GM19035 (cell line): ENCODE measurements around the gene NEK10.

ENCODE experiments used
- ATAC-seq: cut with Tn5 transposase; IDR thresholded peaks from one replicate; pipeline ENCODE4 v1.9.1; 2021; ENCODE audit not compliant: unreplicated experiment

The NEK10 gene

DNA sequence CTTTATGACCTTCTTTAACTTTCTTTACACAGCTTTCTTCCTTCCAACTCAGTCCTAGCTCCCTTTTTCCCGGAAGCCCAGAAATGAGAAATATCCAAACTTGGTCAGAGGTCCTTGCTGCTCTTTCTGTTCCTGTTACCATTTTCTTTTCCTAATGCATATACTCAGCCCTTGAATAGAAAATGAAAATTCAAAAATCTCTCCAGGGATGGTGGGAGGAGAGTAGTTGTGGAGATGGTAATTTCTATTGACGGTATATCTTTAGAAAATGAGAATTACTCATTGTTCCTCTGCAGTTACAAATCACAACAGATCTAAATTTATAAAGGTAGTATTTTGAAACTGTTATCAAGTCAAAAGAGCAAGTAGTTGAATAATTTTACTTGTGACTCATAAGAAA, 255.1 kb downstream of the NEK10 start:
- no peak for ATAC-seq

DNA sequence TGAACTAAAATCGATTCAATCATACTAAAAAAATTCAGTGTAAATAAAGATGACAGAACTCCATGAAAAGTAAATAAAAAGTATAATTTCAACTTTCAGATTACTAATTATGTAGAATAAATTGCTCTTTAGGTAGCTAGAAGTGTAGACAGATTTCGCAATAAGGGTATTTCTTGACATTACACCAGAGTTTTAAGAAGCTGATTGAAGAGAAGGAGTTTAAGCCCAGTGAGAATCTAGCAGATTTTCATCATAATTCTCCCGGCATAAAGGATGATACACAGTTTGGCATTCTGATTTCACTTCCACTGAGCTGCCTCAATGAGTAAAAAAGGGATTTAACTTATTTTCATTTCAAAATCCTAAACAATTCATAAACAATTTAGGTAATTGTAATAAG, 259.2 kb downstream of the NEK10 start:
- ATAC-seq, result no peak

DNA sequence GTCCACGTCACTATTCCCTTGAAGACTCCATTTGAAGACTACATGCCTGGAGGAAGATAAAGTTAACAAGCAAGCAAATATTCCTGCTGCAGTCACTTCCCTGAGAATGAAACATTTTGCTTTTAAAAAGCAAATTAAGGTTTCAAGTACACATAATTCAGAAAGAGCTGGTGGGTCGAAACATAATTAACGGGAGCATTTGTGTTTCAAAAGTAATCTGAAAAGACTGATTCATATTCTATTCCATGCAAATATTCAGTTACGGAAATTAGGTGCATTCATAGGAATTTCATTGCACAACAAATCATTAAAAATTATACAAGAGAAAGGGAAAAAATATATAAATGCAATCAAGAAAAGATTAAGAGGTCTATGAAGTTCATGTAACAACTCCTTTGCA, 260.9 kb downstream of the NEK10 start:
- no peak for ATAC-seq

DNA sequence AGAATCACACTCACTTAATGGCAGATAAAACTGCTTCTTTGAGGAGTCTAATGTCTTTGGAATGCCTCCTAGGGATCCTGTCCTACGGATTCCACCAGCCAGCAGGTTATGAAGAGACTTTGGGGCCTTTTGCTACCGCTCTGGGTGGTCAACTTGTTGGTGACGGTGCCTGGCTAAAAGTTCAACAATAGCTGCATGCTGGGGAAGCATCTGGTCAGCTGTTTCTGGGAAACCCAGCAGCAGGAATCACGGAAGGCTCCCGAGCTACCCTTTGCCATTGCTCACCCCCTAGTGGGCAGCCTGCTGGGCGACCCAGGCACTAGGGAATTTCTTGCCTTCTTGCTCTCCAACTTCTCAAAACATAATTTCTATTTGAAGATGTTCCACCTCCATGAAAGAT, 263.3 kb downstream of the NEK10 start:
- no peak for ATAC-seq

DNA sequence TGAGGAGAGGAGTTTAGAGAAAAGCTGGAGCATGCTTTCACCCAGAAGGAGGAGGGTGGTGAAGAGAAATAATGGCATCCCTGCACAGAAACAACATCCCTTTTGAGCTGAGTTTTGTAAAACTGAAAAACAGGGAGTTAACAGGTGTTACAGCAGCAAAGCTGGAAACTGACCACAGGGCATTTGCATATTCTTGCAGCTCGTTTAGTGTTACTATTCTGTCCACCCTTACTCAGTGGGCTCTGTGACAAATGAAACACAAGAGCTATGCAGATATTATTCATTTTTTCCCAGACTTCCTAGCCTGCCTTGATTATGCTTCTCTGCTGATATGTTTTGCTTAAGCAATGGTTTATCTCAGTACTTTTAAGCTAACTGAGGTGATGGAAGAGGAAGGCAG, 272.0 kb downstream of the NEK10 start:
- ATAC-seq, result no peak

DNA sequence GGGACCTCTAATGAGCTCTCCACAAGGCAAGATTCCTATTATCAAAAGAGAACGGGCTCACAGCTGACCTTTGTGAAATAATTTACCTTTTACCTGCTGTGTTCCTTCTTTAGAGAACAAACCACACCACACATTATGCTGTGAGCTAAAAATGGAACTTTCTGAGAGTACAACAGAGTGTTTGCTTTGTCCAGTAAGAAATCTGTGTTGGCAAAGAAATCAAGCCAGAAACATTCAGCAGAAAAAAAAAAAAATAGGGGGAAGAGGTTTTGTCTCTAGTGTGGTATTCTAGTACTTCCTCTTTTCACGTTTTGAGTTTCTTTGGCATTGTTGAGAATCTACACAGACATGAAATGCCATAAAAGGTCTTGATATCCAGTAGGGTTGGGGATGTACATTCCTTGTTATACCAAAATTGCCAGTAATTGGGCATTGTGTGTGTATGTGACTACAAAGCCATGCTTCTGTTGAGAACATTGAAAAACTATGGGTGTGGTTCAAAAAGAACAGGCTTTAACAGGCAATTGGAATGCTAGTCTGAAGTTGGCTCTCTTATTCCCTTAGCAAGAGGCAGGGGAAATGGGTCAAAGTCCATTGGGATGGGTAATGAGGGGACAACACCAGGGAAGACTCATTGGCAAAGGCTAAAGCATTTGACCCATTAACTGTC, 273.5 kb downstream of the NEK10 start:
- ATAC-seq, result no peak

DNA sequence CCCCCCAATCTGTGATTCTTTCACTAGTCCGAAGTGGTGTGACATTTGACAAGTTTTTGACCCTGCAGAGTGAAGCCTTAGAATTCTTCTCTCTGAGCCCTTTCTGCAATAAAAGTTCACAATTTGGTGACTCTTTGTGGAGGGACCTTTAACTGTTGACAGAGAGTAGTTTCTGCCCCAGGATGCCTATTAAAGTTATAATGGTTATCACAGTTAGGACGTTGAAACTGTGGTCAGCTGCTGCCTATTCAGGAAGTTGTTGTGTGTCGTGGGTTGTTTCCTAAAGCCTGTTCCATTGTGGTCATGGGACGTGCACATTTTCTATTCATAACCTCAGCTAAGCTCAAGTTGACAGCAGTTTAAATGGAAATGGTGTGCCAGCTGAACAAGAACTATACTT, 274.5 kb downstream of the NEK10 start:
- no peak for ATAC-seq

DNA sequence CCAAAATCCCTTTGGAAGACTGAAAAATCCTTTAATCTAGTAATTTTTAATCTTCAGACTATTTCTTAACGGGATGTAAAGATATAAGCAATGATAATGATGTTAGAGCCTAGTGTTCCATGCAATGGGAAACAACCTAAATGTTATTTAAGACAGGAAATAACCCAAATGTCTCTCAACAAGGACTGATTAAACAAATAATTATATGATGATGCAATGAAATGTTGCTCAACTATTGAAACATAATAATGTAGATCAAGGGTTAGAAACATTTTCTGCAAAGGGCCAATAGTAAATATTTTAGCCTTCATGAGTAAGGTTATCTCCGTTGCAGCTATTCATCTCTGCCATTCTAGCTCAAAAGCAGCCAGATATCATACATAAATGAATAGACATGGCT, 275.4 kb downstream of the NEK10 start:
- ATAC-seq, result no peak

DNA sequence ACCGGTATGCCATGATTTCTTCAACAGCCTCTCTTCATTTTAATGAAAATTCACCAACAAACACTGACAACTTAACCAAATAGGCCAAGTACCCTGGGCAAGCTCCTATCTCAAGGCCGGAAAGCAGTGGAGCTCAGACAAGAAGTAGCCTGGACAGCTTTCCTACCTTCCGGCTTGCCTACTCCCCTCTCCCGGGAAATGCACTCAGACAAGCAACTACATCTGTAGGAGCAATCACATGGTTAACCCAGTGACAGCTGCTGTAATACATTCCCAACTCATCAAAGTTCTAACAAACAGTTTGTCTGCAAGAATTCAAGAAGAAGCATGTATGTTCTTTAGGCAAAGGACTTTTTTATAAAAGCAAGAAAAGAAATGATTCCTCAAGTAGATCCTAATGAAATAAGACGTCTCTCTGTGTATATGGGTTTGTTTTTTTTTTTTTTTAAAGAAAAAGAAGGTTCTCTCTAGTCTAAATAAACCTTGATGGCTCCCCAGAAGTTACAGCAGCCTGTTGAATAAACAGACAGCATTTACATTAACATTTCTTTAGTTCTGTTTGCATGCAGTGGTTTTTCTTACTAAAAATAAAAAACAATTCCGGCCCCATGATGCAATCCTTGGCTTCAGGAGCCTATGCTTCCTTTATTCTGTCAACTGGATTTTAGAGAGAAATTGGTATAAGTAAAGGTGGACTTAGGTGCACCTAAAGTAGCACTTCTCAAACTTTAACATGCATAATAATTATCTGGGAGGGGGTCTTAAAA, 278.7 kb downstream of the NEK10 start:
- no peak for ATAC-seq

DNA sequence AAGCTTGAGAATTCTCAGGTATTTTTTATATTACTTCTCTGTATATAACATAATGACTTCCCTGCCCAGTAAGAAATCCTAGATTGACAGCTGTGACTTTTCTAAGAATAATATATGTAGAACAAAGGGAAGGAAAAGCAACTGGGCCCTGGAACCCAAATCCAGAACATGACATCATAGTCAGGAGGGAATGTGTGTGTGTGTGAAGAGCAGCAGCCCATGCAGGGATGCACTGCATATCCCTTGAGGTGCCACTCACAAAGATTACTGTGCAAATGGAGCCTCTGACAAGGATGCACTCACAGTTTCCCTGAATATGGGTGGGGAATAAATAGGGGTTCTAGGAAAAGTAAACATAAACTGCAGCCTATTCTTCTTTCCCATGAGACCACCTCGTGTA, 279.5 kb downstream of the NEK10 start:
- ATAC-seq, result no peak

DNA sequence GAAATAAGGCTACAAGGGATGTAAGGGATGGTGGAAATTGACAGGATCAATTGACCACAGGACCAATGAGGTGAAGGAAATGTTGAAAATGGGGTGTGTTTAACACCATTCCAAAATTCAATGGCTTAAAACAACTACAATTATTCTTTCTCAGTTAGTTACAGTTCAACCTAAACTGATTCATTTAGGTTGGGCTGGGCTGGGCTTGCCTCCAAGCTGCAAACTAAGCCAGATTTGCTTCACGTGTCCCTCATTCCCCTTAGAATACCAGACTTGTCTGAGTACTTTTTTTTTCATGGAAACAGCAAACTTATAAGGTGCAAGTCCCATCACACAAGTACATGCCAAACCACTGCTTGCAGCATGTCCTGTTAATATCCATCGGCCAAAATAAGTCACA, 280.1 kb downstream of the NEK10 start:
- no peak for ATAC-seq

DNA sequence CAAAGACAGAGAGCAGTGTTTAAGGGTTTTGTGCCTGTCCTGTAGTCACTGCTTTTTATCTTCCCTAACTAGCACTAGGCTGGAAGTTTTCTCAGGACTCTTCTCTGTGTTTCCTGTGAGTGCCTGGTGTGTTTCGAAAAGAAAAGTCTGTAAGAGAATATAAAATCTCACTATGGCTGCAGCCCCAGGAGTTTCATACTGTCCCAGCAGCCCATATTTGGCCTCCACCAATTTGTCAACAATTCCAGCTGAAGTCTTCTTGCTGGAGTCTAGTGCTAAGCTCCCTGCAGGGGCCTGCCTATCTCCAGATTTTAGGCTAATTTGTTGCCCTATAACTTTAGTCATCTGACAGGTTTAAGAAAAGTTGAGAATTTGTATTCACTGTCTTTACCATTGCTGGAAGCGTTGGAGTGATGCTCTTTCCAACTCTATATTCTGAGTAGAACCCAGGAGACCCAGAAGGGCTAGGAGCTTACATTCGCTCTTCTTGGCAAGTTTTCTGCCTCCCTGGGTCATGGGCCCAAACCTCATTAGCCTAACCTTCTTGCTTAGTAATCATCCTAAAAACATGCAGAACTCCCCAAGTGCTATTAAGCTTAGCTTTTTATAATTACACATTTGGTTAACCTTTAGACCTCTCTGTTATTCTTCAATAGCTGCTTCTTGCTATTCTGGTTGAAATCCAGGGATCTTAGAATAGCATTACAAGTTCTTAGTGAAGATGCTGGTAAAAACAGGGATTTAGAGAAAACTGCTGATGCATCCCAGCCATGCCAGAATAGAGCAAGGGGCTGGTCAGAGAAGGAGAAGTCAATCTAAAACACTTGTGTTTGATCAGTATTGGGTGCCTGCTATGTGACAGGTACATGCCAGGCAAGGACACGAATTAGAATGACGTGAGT, 283.1 kb downstream of the NEK10 start:
- ATAC-seq, result no peak

DNA sequence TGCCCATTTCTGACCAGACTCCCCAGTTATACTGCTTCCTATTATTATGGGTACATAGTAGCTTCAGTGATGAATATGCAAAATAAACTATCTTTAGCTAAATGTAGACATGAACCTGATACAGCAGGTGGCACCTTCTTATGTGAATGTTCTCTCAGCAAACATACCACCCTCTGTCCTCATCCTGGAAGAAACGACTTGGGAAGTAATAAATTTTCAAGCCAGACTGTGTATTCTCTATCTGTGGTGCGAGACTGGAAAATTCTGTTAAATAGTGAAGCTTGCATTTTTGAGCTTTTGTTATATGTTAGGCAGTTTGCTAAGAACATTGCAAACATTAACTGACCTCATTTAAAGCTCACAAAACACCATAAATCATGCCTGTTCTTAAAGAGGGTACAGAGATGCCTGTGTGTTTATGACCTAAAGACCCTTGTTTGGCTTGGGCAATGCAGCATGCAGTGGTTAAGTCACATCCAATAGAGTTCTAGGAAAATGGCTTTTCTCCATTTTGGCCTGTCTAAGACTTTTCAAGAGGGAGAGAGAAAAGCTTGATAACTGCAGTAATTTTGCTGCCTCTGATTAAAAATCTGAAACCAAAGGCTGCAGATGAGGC, 287.1 kb downstream of the NEK10 start:
- ATAC-seq, result no peak

DNA sequence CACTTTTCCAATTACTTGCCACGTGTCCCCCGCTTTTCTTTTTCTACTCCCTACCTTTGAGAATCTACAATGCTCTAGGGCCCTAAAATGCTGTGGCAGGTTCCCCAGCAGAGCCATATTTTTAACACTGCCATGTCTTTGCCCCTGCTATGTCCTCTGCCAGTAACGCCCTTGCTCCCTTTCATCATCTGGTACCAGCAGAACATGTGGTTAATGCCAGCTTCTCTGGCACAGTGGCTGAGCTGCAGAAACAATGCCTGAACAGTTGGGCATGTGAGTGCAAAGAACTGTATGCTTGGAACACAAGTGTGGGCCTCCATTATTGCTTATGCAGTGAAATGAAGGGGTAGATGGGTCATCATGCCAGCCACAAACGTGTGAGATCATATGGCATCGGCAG, 287.6 kb downstream of the NEK10 start:
- ATAC-seq, result no peak

DNA sequence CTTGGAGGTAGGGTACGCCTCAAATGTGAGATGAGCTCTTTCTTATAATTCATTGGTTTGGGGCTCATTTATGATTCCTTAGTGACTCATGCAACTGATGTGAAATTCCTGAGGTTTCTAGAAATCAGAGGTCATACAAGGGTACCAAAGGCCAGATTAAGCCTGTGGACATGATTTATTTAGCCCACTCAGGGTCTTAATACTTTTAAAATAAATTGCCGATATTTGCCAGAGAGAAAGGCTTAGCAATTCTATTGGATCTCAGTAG, 289.0 kb downstream of the NEK10 start:
- no peak for ATAC-seq

DNA sequence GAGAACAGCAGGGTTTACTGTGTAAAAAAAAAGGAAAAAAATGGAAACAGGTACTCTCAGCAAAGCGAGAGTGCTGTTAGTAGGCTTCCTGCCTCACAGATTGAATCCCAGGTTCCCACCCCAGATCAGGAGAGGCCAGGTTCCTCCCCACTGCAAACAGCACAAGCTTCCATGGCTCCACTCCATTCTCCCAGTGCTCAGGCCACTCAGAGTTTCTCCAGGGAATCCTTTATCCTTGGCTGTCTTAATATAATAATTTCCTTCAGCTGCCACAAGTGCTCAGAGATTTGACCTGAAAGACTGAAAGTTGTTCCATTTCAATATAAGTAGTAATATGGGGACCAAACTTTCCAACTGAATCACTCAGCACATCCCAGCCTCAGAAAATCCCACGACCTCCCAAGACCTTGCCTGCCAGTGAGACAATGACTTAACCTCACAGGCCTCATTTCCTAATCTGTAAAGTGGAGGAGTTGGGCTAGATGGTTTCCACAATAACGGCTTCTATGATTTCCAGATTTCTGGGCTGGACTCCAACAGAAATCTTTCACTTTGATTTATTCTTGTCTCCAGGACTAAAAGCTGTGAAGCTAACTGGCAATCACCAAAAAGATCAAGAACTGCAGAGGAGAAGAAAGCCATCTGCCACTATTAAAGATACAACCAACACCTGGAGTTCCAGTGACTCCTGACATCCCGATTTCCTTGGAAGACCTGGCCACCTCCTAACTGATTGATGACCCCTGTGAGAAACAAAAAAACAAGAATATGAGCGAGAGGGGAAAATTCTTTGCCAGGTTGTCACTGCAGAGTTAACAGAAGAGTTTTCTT, 289.5 kb downstream of the NEK10 start:
- no peak for ATAC-seq

DNA sequence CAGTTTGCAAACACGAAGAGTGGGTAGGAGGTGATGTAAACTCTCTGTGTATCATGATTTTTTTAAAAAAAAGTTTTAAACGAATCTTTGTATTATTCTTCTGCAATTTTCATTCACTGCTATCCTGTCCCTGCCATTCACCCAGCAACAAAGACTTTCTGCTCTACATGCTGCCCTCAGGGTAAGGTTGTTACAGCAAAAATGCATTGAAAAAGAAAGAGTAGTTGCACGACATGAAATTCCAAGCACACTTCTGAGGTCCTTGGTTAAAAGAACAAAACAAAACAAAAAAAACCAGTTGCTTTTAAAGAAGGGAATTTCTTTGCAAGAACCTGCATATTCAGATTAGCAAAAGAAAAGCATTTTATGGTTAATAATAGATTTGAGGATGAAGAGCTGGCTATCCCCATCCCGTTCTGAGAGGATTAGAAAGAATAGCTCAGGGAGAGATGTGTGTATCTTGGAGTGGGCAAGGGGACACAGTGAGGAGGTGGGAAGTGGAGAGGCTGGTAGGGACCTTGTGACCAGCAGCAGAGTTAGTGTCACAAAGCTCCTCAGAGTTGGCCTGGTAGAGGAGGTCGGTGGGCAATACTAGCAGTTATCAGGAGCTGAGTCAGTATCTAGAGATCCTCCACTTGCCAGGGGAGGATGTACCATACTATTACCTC, 290.8 kb downstream of the NEK10 start:
- ATAC-seq, result no peak

DNA sequence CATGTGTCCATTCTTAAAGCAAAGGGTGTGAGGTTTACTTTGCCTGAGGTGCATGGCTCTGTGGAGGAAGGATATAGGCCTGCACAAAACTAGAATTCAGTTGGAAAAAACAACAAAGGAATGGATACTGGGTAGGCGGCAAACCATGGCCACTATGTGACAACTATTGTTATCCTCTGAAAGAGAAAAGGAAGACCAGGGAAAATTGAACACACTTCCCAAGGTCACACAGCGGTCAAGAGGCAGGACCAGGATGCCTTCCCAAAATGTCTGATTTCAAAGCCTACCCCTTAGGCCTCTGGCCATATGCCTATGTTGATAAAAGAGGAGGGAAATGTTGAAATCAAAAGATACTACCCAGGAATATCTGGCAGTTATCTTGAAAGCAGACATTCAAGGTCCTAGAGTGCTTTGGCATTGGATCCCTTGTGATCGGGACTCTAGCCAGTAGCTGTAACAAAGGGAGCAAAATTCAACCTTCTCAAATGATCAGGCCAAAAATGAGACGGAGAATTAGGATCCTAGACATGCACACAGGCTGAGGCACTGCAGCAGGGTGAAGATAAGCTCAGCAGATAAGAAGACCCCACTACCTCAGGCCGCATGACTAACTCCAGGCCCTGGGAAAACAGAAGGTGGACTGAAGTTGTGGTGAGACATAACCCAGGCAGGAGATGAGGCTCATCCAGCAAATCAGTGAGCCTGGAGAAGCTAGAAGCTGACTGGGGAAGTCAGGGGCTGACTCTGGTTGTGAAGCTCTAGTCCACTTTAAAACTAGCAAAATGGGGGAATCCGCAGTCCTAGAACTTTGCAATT, 292.2 kb downstream of the NEK10 start:
- no peak for ATAC-seq

DNA sequence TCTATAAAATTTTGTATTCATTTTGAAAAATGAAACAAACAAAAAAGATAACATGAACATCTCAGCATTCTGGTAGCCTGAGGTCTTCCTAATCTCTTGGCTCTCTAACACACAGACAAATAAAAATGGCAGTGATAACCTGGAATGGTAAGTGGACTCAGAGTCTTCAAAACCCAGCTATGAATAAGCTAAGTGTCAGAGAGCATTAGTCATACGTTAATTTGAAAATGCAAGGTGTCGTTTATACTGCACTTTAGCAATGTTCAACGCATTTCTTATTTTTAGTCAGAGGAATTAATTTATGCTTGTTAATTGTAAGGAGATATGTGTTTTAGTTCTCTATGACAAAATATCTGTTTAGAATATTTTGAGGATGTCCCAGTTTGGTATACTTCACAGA, 294.3 kb downstream of the NEK10 start:
- ATAC-seq, result no peak
